Astrocyte (in vitro differentiated cells and primary cell): ENCODE data around the gene SAMD4A. TPM values are rescaled to one million over a fixed set of nuclear protein-coding genes. Genes with fewer than 3 reads are reported as not detected.

ENCODE experiments used
- DNase-seq: peaks from one replicate; pipeline ENCODE4 v3.0.0-alpha.2; 2010; ENCODE audit warnings: low read depth
- FAIRE-seq: peaks from 2 replicates; lab custom pipeline; 2011; peaks lifted over from hg19 to GRCh38; lab: Jason Lieb, UNC
- H2AFZ ChIP-seq: 2 replicates; pipeline ENCODE4 v1.6.0; 2012; ENCODE audit warnings: low read depth, low read length, inconsistent platforms
- H3K27ac ChIP-seq: 2 replicates; pipeline ENCODE4 v1.5.1; 2011; ENCODE audit warnings: low read depth, low read length, inconsistent platforms
- H3K27me3 ChIP-seq: 2 replicates; pipeline ENCODE4 v1.6.0; 2011; ENCODE audit warnings: low read length, inconsistent platforms; ENCODE audit not compliant: insufficient read depth
- H3K36me3 ChIP-seq: 2 replicates; pipeline ENCODE4 v1.5.1; 2011; ENCODE audit warnings: low read length, inconsistent platforms; ENCODE audit not compliant: insufficient read depth
- H3K4me1 ChIP-seq: 2 replicates; pipeline ENCODE4 v1.5.1; 2011; ENCODE audit warnings: low read length, inconsistent platforms; ENCODE audit not compliant: insufficient read depth
- H3K4me2 ChIP-seq: 2 replicates; pipeline ENCODE4 v1.6.0; 2012; ENCODE audit warnings: low read length, inconsistent platforms
- H3K4me3 ChIP-seq: 2 replicates; pipeline ENCODE4 v1.5.1; 2011; ENCODE audit warnings: low read depth, mild to moderate bottlenecking, low read length, inconsistent platforms; ENCODE audit not compliant: insufficient read depth
- H3K79me2 ChIP-seq: 2 replicates; pipeline ENCODE4 v1.6.0; 2012; ENCODE audit warnings: mild to moderate bottlenecking, low read length, inconsistent platforms; ENCODE audit not compliant: insufficient read depth
- H3K9ac ChIP-seq: 2 replicates; pipeline ENCODE4 v1.6.0; 2012; ENCODE audit warnings: mild to moderate bottlenecking, low read length, inconsistent platforms
- H3K9me3 ChIP-seq: 2 replicates; pipeline ENCODE4 v1.5.1; 2012; ENCODE audit warnings: low read depth, mild to moderate bottlenecking, low read length, inconsistent platforms; ENCODE audit not compliant: insufficient read depth
- H4K20me1 ChIP-seq: 2 replicates; pipeline ENCODE4 v1.6.0; 2012; ENCODE audit warnings: low read length, inconsistent platforms; ENCODE audit not compliant: insufficient read depth
- H3K27ac Mint-ChIP-seq: one replicate; pipeline ENCODE4 v1.8.0; 2021; ENCODE audit warnings: mild to moderate bottlenecking, mixed read lengths; ENCODE audit not compliant: unreplicated experiment
- H3K27me3 Mint-ChIP-seq: one replicate; pipeline ENCODE4 v1.8.0; 2021; ENCODE audit warnings: low read depth, mixed read lengths; ENCODE audit not compliant: unreplicated experiment
- H3K36me3 Mint-ChIP-seq: one replicate; pipeline ENCODE4 v1.8.0; 2021; ENCODE audit warnings: low read depth, mixed read lengths; ENCODE audit not compliant: unreplicated experiment
- H3K4me1 Mint-ChIP-seq: one replicate; pipeline ENCODE4 v1.8.0; 2021; ENCODE audit warnings: low read depth, mixed read lengths; ENCODE audit not compliant: unreplicated experiment
- H3K4me3 Mint-ChIP-seq: one replicate; pipeline ENCODE4 v1.8.0; 2021; ENCODE audit warnings: mild to moderate bottlenecking, moderate library complexity, mixed read lengths; ENCODE audit not compliant: unreplicated experiment
- H3K9me3 Mint-ChIP-seq: one replicate; pipeline ENCODE4 v1.8.0; 2021; ENCODE audit warnings: mild to moderate bottlenecking, mixed read lengths; ENCODE audit not compliant: unreplicated experiment
- EZH2 ChIP-seq: IDR thresholded peaks from 2 replicates; pipeline ENCODE4 v1.6.1; 2012; ENCODE audit warnings: mild to moderate bottlenecking, low read length, inconsistent platforms; ENCODE audit not compliant: insufficient read depth
- total RNA-seq: library from RNA; stranded (reverse); gene quantifications from 2 replicates; pipeline ENCODE4 v1.2.1, GENCODE V29; 2021
- TF ChIP-seq, protein P1 (sequence below): IDR thresholded peaks from 2 replicates; pipeline ENCODE4 v1.5.1; 2011; ENCODE audit warnings: low read depth, mild to moderate bottlenecking, inconsistent platforms, low read length, moderate library complexity; ENCODE audit not compliant: insufficient read depth

Gene SAMD4A
- total RNA-seq, 1 donor from 2014 or later = 68.2 TPM

- Histone ChIP-seq H3K9ac (no peak overlapping the region), H3K27ac (no peak overlapping the region), H4K20me1 (no peaks in the 10 kb centered on the region), H3K4me3 (no peak overlapping the region), H3K9me3 (no peaks in the 10 kb centered on the region), H3K36me3 (no peaks in the 10 kb centered on the region), H3K4me2 (no peak overlapping the region), H3K4me1 (peaks cover 8% of the 10 kb centered on the region), H3K27me3 (peaks cover 7% of the 10 kb centered on the region), H3K79me2 (no peaks in the 10 kb centered on the region), H2AFZ (no peak overlapping the region)
- H3K9me3 Mint-ChIP-seq = peaks cover 6% of the 10 kb centered on the region
- no peak for TF ChIP-seq EZH2
- TF ChIP-seq, protein P1, sequence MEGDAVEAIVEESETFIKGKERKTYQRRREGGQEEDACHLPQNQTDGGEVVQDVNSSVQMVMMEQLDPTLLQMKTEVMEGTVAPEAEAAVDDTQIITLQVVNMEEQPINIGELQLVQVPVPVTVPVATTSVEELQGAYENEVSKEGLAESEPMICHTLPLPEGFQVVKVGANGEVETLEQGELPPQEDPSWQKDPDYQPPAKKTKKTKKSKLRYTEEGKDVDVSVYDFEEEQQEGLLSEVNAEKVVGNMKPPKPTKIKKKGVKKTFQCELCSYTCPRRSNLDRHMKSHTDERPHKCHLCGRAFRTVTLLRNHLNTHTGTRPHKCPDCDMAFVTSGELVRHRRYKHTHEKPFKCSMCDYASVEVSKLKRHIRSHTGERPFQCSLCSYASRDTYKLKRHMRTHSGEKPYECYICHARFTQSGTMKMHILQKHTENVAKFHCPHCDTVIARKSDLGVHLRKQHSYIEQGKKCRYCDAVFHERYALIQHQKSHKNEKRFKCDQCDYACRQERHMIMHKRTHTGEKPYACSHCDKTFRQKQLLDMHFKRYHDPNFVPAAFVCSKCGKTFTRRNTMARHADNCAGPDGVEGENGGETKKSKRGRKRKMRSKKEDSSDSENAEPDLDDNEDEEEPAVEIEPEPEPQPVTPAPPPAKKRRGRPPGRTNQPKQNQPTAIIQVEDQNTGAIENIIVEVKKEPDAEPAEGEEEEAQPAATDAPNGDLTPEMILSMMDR = no peak
- H3K36me3 Mint-ChIP-seq = peaks cover 2% of the 10 kb centered on the region
- no peak for FAIRE-seq
- H3K4me1 Mint-ChIP-seq = peaks cover 8% of the 10 kb centered on the region
- H3K27ac Mint-ChIP-seq = no peak overlapping the region
- H3K4me3 Mint-ChIP-seq = no peak overlapping the region
- H3K27me3 Mint-ChIP-seq = peaks cover 24% of the 10 kb centered on the region
- DNase-seq = no peak
Measured at GRCh38 chr14:54816450-54816849, 249.5 kb downstream of the SAMD4A start.

DNA sequence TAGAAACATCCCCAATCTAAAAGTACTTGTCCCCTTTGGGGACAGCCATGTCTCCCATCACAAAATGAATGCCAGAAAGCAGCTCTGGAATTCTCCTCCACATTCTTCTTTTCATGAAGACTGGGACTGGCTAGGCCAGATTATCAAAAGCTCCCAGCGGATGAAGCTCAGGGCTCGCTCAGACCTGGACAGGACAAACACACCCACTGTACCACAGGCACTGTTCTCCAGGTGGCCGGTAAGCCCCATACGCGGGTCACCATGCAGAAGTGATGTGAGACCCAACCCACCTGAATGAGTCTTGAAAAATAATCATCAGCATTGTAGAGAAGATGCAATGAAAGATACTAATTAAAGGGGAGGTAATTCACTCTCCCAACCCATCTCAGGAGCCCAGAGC, 250.6 kb downstream of the SAMD4A start:
- Mint-ChIP-seq H3K36me3 (peaks cover 2% of the 10 kb centered on the region), H3K27ac (no peak overlapping the region), H3K4me3 (no peak overlapping the region), H3K9me3 (peaks cover 9% of the 10 kb centered on the region), H3K4me1 (peaks cover 8% of the 10 kb centered on the region), H3K27me3 (peaks cover 15% of the 10 kb centered on the region)
- TF ChIP-seq EZH2 = no peak
- TF ChIP-seq, protein P1 = no peak
- Histone ChIP-seq H3K9me3 (peaks cover under 1% of the 10 kb centered on the region), H3K4me1 (peaks cover 8% of the 10 kb centered on the region), H3K36me3 (no peaks in the 10 kb centered on the region), H4K20me1 (no peaks in the 10 kb centered on the region), H3K4me2 (no peak overlapping the region), H3K27me3 (peaks cover 5% of the 10 kb centered on the region), H3K27ac (no peak overlapping the region), H3K79me2 (no peaks in the 10 kb centered on the region), H3K4me3 (no peak overlapping the region), H3K9ac (no peak overlapping the region), H2AFZ (no peak overlapping the region)
- FAIRE-seq (no peak), DNase-seq (no peak)
